ENCODE results near the gene CYTH3. TPM values are rescaled to one million over a fixed set of nuclear protein-coding genes. Genes with fewer than 3 reads are reported as not detected.

Gene CYTH3
- total and polyA plus RNA-seq, 7 donors = 6.1 to 15.0 (median 13.5) TPM

GRCh38 chr7:6202117-6202516 is 70.3 kb downstream of the CYTH3 start:
- no peaks in the 10 kb centered on the region for H3K27me3 ChIP-seq (ENCODE audit: insufficient read depth in 3 of 3, low read length in 2 of 3)
- H3K4me1 ChIP-seq = peaks cover 53% of the 10 kb centered on the region
- DNase-seq = peak; percentile 35 to 71
- no peaks in the 10 kb centered on the region for H3K36me3 ChIP-seq (ENCODE audit: insufficient read depth in 1 of 2, low read depth in 1 of 2)
- intact Hi-C loops (cut with DNase I) = loop anchor here in 1 of 2 donors (5.0 kb wide), 1 partner anchor 70 kb away; the partner anchor contains the start of gene CYTH3
- TF ChIP-seq CTCF (IDR thresholded peaks at IDR 0.05) = no peak
- WGBS, 3 donors = 31 to 49% (median 35%) methylated on average over 10 of the region's 10 CpGs
- ATAC-seq = peak; percentile 74 to 86 (median 85)
- no peak overlapping the region for H3K4me3 ChIP-seq
- no peaks in the 10 kb centered on the region for H3K9me3 ChIP-seq
- H3K27ac ChIP-seq = peak overlapping the region; percentile 60

- Histone ChIP-seq H3K4me3 (no peak overlapping the region), H3K27me3 (ENCODE audit: insufficient read depth in 3 of 3, low read length in 2 of 3) (no peaks in the 10 kb centered on the region), H3K27ac (peak overlapping the region; percentile 58), H3K36me3 (ENCODE audit: insufficient read depth in 1 of 2, low read depth in 1 of 2) (no peaks in the 10 kb centered on the region), H3K9me3 (no peaks in the 10 kb centered on the region), H3K4me1 (peaks cover 46% of the 10 kb centered on the region)
- no peak for TF ChIP-seq CTCF (IDR thresholded peaks at IDR 0.05)
- no peak for DNase-seq
- intact Hi-C loops (cut with DNase I) = loop anchor here in 1 of 2 donors (5.0 kb wide), 1 partner anchor 71 kb away; the partner anchor contains the start of gene CYTH3
- WGBS, 3 donors = 93 to 98% (median 93%) methylated on average over 11 of the region's 11 CpGs
- ATAC-seq = peak in 2 of 4 donors; percentile 5 to 25
These were observed 71.5 kb downstream of the CYTH3 start for GRCh38 chr7:6200971-6201370.

- intact Hi-C loops (cut with DNase I) = no loop called here
- TF ChIP-seq CTCF (IDR thresholded peaks at IDR 0.05) = no peak
- Histone ChIP-seq H3K36me3 (ENCODE audit: insufficient read depth in 1 of 2, low read depth in 1 of 2) (no peaks in the 10 kb centered on the region), H3K27me3 (ENCODE audit: insufficient read depth in 3 of 3, low read length in 2 of 3) (no peaks in the 10 kb centered on the region), H3K4me1 (peaks cover 37% of the 10 kb centered on the region), H3K9me3 (no peaks in the 10 kb centered on the region), H3K27ac (no peak overlapping the region), H3K4me3 (no peak overlapping the region)
- DNase-seq = no peak
- no peak for ATAC-seq
- 65 to 71% (median 69%) methylated on average over 4 of the region's 4 CpGs for WGBS, 3 donors
These were observed 73.5 kb downstream of the CYTH3 start for GRCh38 chr7:6198689-6199595.

DNA sequence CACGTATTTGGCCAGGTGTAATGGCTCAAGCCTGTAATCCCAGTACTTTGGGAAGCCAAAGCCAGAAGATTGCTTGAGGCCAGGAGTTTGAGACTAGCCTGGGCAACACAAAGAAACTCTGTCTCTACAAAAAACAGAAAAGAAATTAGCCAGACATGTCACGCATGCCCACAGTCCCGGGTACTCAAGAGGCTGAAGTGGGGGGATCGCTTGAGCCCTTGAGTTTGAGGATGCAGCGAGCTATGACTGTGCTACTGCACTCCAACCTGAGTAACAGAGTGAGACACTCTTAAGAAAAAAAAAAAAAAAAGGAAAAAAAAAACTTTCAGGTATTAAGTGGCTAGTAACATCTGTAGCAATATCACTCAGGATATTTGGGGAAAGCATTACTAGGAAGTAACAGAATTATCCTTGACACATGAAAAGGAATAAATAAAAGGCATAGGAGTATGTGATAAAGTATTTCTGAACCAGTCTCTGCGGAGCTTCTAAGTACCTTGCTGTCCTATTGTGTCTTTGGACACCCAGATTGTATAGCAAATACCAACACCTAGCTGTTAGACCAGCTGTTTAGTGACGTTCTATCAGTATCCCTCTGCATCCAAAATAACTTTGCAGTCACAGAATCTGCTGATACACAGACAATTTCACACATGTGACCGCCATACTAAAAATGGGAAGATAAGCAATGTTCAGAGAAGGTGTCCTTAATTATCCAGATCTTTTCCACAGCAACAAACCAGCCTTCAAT is 74.4 kb downstream of the CYTH3 start:
- ATAC-seq = peak in 2 of 4 donors; percentile 4 to 44

More for the DNA sequence above, 74.4 kb downstream of the CYTH3 start:
- Histone ChIP-seq H3K36me3 (ENCODE audit: insufficient read depth in 1 of 2, low read depth in 1 of 2) (no peaks in the 10 kb centered on the region), H3K27ac (no peak overlapping the region), H3K4me3 (no peak overlapping the region), H3K27me3 (ENCODE audit: insufficient read depth in 3 of 3, low read length in 2 of 3) (no peaks in the 10 kb centered on the region), H3K4me1 (peaks cover 37% of the 10 kb centered on the region), H3K9me3 (no peaks in the 10 kb centered on the region)
- no peak for DNase-seq
- TF ChIP-seq CTCF (IDR thresholded peaks at IDR 0.05) = no peak
- intact Hi-C loops (cut with DNase I) = no loop called here
- WGBS, 3 donors = 68 to 80% (median 75%) methylated on average over 8 of the region's 8 CpGs
